Liver (tissue), 9 donors: ENCODE measurements around the gene SMOC2. TPM values are rescaled to one million over a fixed set of nuclear protein-coding genes. Genes with fewer than 3 reads are reported as not detected.
A peak's percentile ranks its signal among the peaks of the same experiment; 100 is the strongest.

Experiments
- DNase-seq: peaks from one replicate; pipeline ENCODE4 v3.0.0-alpha.2; 2017; ENCODE audit warnings: low spot score
- H3K27ac ChIP-seq, 2 donors: one replicate each; pipeline ENCODE4 v1.7.0; 2013; ENCODE audit warnings: inconsistent platforms in 2 of 2, low read length in 2 of 2, control low read depth in 1 of 2, low read depth in 1 of 2, mild to moderate bottlenecking in 1 of 2
- H3K27me3 ChIP-seq, 4 donors: one replicate each; pipeline versions ENCODE4 v1.6.1 to v1.7.0; 2013; ENCODE audit warnings: low read length in 3 of 4, inconsistent platforms in 1 of 4, mild to moderate bottlenecking in 1 of 4, moderate library complexity in 1 of 4; ENCODE audit not compliant: control insufficient read depth in 4 of 4, insufficient read depth in 4 of 4
- H3K36me3 ChIP-seq, 4 donors: one replicate each; pipeline versions ENCODE4 v1.6.1 to v1.7.0; 2013; ENCODE audit warnings: low read length in 3 of 4, mild to moderate bottlenecking in 3 of 4, low read depth in 1 of 4, moderate library complexity in 1 of 4; ENCODE audit not compliant: control insufficient read depth in 4 of 4, insufficient read depth in 3 of 4
- H3K4me1 ChIP-seq, 4 donors: one replicate each; pipeline versions ENCODE4 v1.6.1 to v1.7.0; 2013; ENCODE audit warnings: low read length in 3 of 4, mild to moderate bottlenecking in 3 of 4, moderate library complexity in 1 of 4; ENCODE audit not compliant: control insufficient read depth in 4 of 4, insufficient read depth in 4 of 4
- H3K4me3 ChIP-seq, 3 donors: one replicate each; pipeline versions ENCODE4 v1.6.1 to v1.7.0; 2013; ENCODE audit warnings: low read length in 3 of 3, control low read depth in 1 of 3, low read depth in 1 of 3, mild to moderate bottlenecking in 1 of 3
- H3K9ac ChIP-seq, 2 donors: one replicate each; pipeline ENCODE4 v1.7.0; 2013; ENCODE audit warnings: low read length in 2 of 2, mild to moderate bottlenecking in 2 of 2, moderate library complexity in 2 of 2, control low read depth in 1 of 2, low read depth in 1 of 2
- H3K9me3 ChIP-seq, 4 donors: one replicate each; pipeline versions ENCODE4 v1.6.1 to v1.7.0; 2013; ENCODE audit warnings: low read length in 3 of 4; ENCODE audit not compliant: control insufficient read depth in 4 of 4
- ATF3 ChIP-seq: IDR thresholded peaks from 2 replicates; pipeline ENCODE4 v1.6.1; 2016; ENCODE audit warnings: antibody characterized with exemption
- CTCF ChIP-seq: fragments of 150-350 bp; IDR thresholded peaks from 2 replicates; pipeline ENCODE4 v1.5.1; 2017; ENCODE audit warnings: improper control_type of control experiment, low read depth, low read length; ENCODE audit not compliant: missing input control
- EGR1 ChIP-seq, 2 donors: IDR thresholded peaks; 2 replicates each; pipeline ENCODE4 v1.6.1; 2016 to 2018; ENCODE audit warnings: antibody characterized with exemption in 2 of 2, low read depth in 2 of 2
- FOXA1 ChIP-seq: IDR thresholded peaks from 2 replicates; pipeline ENCODE4 v1.6.1; 2016; ENCODE audit warnings: antibody characterized with exemption
- FOXA2 ChIP-seq: IDR thresholded peaks from 2 replicates; pipeline ENCODE4 v1.6.1; 2016; ENCODE audit warnings: antibody characterized with exemption
- GABPA ChIP-seq, 2 donors: IDR thresholded peaks in 1 of 2; conservative IDR thresholded peaks in 1 of 2; 2 replicates each; pipeline ENCODE4 v1.6.1; 2016; ENCODE audit warnings: antibody characterized with exemption in 2 of 2, mild to moderate bottlenecking in 1 of 2, moderate library complexity in 1 of 2
- HNF4A ChIP-seq, 2 donors: conservative IDR thresholded peaks; 2 replicates each; pipeline ENCODE4 v1.6.1; 2016; ENCODE audit warnings: antibody characterized with exemption in 2 of 2, mild to moderate bottlenecking in 2 of 2
- JUND ChIP-seq, 2 donors: IDR thresholded peaks; 2 replicates each; pipeline ENCODE4 v1.6.1; 2016; ENCODE audit warnings: antibody characterized with exemption in 2 of 2
- MAX ChIP-seq: IDR thresholded peaks from 2 replicates; pipeline ENCODE4 v1.6.1; 2016; ENCODE audit warnings: antibody characterized with exemption
- NR2F2 ChIP-seq: IDR thresholded peaks from 2 replicates; pipeline ENCODE4 v1.6.1; 2016; ENCODE audit warnings: antibody characterized with exemption
- RAD21 ChIP-seq, 2 donors: IDR thresholded peaks; 2 replicates each; pipeline ENCODE4 v1.6.1; 2016; ENCODE audit warnings: antibody characterized with exemption in 2 of 2, mild to moderate bottlenecking in 2 of 2
- RXRA ChIP-seq, 2 donors: IDR thresholded peaks; 2 replicates each; pipeline ENCODE4 v1.6.1; 2017 to 2018; ENCODE audit warnings: antibody characterized with exemption in 2 of 2, mild to moderate bottlenecking in 1 of 2
- SP1 ChIP-seq: IDR thresholded peaks from 2 replicates; pipeline ENCODE4 v1.6.1; 2018; ENCODE audit warnings: antibody characterized with exemption, mild to moderate bottlenecking
- TAF1 ChIP-seq: conservative IDR thresholded peaks from 2 replicates; pipeline ENCODE4 v1.6.1; 2016; ENCODE audit warnings: antibody characterized with exemption, mild to moderate bottlenecking
- YY1 ChIP-seq: IDR thresholded peaks from 2 replicates; pipeline ENCODE4 v1.6.1; 2016; ENCODE audit warnings: antibody characterized with exemption, mild to moderate bottlenecking
- WGBS: extraction: QIAGEN DNeasy Blood & Tissue Kit; methylation state at CpG from one replicate; pipeline ENCODE4 v1.1.7; 2013; 5-methylcytosine and 5-hydroxymethylcytosine counted together
- polyA plus RNA-seq, 2 donors: library from polyadenylated mRNA; stranded (reverse) in 1 of 2; unstranded in 1 of 2; fragments of 200-250 nt in 1 of 2; fragments of >200 nt in 1 of 2; fragmentation: Nextera tagmentation in 1 of 2; extraction: Ambion mirVana in 1 of 2; gene quantifications; one replicate each; pipeline versions ENCODE4 v1.2.1 to v1.2.3, GENCODE V29; 2013 to 2015
- total RNA-seq, 2 donors: library from RNA; depleted of rRNA; stranded (reverse); fragments of >200 nt; gene quantifications; one replicate each; pipeline ENCODE4 v1.2.3, GENCODE V29; 2014
- donor health status: healthy.
- donor health status: healthy.
- donor health status: healthy.
- donor health status: healthy.
- donor health status: healthy.

SMOC2 gene
- total and polyA plus RNA-seq, 4 donors = 0.23 to 1.9 (median 1.1) TPM

GRCh38 chr6:168464546-168464945 lies 23.6 kb downstream of the SMOC2 start:
- TF ChIP-seq ATF3 = no peak
- no peak for TF ChIP-seq HNF4A (conservative IDR thresholded peaks at IDR 0.05)
- no peak for TF ChIP-seq CTCF
- TF ChIP-seq FOXA1 = no peak
- no peak for TF ChIP-seq SP1
- no peak for TF ChIP-seq MAX
- TF ChIP-seq TAF1 = no peak
- no peak for TF ChIP-seq GABPA (IDR thresholded peaks at IDR 0.05 in 1 of 2, conservative IDR thresholded peaks at IDR 0.05 in 1 of 2)
- TF ChIP-seq FOXA2 = no peak
- TF ChIP-seq RXRA (IDR thresholded peaks at IDR 0.05) = no peak
- Histone ChIP-seq H3K4me3 (no peak overlapping the region), H3K4me1 (no peaks in the 10 kb centered on the region), H3K27me3 (peaks cover 0 to 5% (median 2%) of the 10 kb centered on the region in 4 donors), H3K36me3 (no peaks in the 10 kb centered on the region), H3K27ac (no peak overlapping the region), H3K9ac (no peak overlapping the region), H3K9me3 (no peaks in the 10 kb centered on the region)
- no peak for DNase-seq
- 78% methylated on average over 4 of the region's 4 CpGs for whole genome bisulfite sequencing

GRCh38 chr6:168468045-168468444 lies 27.1 kb downstream of the SMOC2 start:
- 79% methylated on average over 5 of the region's 5 CpGs for WGBS
- no peak overlapping the region for H3K27ac ChIP-seq
- no peak for DNase-seq

GRCh38 chr6:168469521-168469920 lies 28.5 kb downstream of the SMOC2 start:
- Histone ChIP-seq H3K9me3 (peaks cover 0 to 8% (median 3%) of the 10 kb centered on the region in 4 donors), H3K36me3 (no peaks in the 10 kb centered on the region), H3K4me3 (no peak overlapping the region), H3K9ac (no peak overlapping the region), H3K27me3 (peaks cover 0 to 6% (median 3%) of the 10 kb centered on the region in 4 donors), H3K4me1 (no peaks in the 10 kb centered on the region), H3K27ac (no peak overlapping the region)
- WGBS = 55% methylated on average over 14 of the region's 14 CpGs
- no peak for DNase-seq
- TF ChIP-seq JUND (IDR thresholded peaks at IDR 0.05) (no peak), FOXA2 (no peak), NR2F2 (peak; percentile 73), RAD21 (IDR thresholded peaks at IDR 0.05) (peak in 1 of 2 donors; percentile 10), GABPA (IDR thresholded peaks at IDR 0.05 in 1 of 2, conservative IDR thresholded peaks at IDR 0.05 in 1 of 2) (no peak), SP1 (no peak), RXRA (IDR thresholded peaks at IDR 0.05) (peak in 1 of 2 donors; percentile 6)

More at GRCh38 chr6:168468045-168468444, 27.1 kb downstream of the SMOC2 start:
- H3K36me3 ChIP-seq = no peaks in the 10 kb centered on the region
- peaks cover 0 to 4% (median 2%) of the 10 kb centered on the region in 4 donors for H3K27me3 ChIP-seq
- H3K9me3 ChIP-seq = peaks cover 0 to 4% (median 2%) of the 10 kb centered on the region in 4 donors
- no peak overlapping the region for H3K4me3 ChIP-seq
- no peak overlapping the region for H3K9ac ChIP-seq
- TF ChIP-seq SP1 (no peak), EGR1 (IDR thresholded peaks at IDR 0.05; ENCODE audit: low read depth in 2 of 2) (no peak), JUND (IDR thresholded peaks at IDR 0.05) (no peak), YY1 (no peak)
- H3K4me1 ChIP-seq = no peaks in the 10 kb centered on the region
